GM21529 (cell line): Measurements from ENCODE around the gene MAP4K3.
"Not testable (repeated sequence)": the region's sequence is repeated elsewhere in the genome, so short reads cannot be mapped to it uniquely, and the experiment has no call there.

Experiments
- ATAC-seq: cut with Tn5 transposase; IDR thresholded peaks from one replicate; pipeline ENCODE4 v1.9.1; 2021; ENCODE audit not compliant: unreplicated experiment

Gene MAP4K3

GRCh38 chr2:39375917-39376316 is 61.2 kb downstream of the MAP4K3 start:
- no peak for ATAC-seq

- ATAC-seq = no peak
Observed at GRCh38 chr2:39373181-39373802, 63.8 kb downstream of the MAP4K3 start.

- ATAC-seq = no peak
Observed at GRCh38 chr2:39370101-39370500, 67.0 kb downstream of the MAP4K3 start.

DNA sequence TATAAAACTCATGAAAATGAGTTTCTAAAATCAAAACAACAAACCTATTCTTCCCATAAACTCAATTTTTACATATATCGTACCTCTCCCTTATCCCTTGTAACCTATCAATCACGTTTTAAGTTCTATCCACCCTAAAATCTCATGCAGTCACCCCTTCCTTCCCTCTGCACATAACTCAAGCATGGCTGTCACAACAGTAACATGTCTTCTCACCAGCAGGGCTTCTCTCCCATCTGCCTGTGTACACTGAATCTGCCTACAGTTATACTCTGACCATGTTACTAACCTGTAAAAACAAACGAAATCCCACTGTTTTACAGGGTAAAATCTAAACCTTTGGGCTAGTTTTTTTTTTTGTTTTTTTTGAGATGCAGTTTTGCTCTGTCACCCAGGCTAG is 68.2 kb downstream of the MAP4K3 start:
- ATAC-seq = no peak

DNA sequence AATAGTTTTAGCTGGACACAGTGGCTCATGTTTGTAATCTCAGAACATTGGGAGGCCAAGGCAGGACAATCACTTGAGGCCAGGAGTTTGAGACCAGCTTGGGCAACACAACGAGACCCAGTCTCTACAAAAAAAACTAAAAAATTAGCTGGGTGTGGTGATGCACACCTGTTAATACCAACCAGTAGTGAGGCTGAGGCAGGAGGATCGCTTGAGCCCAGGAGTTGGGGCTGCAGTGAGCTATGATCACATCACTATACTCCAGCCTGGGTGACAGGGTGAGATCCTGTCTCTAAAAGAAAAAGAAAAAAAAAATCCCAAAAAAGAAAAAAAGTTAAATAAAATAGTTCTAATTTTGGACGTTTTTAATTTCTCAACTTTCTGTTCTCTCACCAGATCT is 68.7 kb downstream of the MAP4K3 start:
- no peak for ATAC-seq

- ATAC-seq = no peak
Observed at GRCh38 chr2:39362595-39362994, 74.5 kb downstream of the MAP4K3 start.

DNA sequence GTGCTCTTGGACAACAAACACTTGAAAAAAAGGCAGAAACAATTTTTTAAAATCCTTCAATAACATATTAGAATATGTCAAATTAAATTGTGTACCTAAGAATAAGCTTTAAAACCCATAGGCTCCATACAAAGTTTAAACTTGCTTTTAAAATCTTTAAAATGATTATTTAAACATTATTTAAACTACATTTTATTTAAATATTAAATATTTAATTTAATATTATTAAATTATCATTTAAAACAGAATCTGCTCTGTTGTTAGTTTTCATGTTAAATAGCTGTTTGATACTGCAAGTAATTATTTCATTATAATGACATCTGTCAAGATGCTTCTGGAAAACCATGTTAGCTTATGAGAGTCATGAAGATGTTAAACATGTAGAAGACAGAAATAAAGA is 75.6 kb downstream of the MAP4K3 start:
- no peak for ATAC-seq

- ATAC-seq = not testable (repeated sequence)
Observed at GRCh38 chr2:39360342-39360741, 76.7 kb downstream of the MAP4K3 start.

DNA sequence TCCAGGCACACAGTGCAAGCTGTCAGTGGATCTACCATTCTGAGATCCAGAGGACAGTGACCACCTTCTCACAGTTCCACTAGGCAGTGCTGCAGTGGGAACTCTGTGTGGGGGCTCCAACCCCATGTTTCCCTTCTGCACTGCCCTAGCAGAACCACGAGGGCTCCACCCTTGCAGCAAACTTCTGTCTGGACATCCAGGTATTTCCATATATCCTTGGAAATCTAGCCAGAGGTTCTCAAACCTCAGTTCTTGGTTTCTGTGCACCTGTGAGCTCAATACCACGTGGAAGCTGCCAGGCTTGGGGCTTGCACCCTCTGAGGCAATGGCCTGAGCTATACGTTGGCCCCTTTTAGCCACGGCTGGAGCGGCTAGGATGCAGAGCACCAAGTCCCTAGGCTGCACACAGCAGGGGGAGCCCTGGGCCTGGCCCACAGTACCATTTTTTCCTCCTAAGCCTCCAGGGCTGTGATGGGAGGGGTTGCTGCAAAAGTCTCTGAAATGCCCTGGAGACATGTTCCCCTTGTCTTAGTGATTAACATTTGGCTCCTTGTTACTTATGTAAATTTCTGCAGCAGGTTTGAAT is 77.5 kb downstream of the MAP4K3 start:
- ATAC-seq = no peak

DNA sequence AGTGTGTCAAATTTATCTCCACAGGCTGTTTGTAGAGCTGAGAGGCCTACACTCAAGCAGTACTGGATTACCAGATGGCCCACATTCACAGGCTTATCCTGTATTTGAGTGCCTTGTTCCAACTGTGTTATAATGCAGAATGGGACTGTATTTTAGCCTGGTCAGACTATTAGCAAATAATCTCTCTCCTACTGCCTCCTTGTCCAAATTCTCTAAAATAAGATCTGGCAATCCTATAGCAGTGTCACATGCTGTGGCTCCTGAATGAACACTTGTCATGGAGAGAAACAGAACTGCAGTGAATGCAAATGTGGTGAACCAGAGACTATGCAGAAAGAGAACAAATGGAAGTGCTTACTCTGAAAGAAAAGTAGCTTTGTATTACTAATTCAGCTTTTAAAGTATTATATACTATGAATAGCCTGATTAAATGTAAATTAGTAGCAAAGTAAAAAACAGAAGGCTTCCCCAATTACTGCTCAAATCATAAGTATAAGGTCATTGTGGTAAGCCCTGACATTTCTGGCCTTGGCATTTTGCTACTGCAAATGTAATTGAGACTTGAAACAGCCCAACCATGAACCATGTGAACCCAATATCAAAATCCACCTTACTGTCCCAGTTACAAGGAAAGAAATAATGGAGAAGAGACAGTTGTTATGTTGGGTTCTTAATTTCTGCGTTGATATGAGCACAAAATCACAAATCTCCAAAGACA is 80.0 kb downstream of the MAP4K3 start:
- no peak for ATAC-seq

- no peak for ATAC-seq
Observed at GRCh38 chr2:39350658-39351057, 86.4 kb downstream of the MAP4K3 start.

DNA sequence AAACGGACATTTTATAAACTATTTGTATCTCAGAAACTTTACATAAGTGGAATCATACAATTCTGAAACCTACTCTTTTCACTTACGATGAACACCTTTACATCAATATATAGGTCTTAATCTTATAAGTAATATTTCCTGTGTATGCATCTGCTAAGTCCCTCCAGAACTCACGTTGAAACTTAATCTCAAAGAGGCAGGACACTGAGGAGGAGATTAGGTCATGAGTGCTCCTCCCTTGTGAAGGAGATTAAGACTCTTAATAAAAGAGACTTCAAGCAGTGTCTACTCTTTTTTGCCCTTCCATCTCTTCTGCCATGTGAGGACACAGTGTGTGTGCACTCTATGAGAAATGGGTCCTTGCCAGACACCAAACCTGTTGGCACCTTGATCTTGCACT is 98.6 kb downstream of the MAP4K3 start:
- ATAC-seq = no peak

DNA sequence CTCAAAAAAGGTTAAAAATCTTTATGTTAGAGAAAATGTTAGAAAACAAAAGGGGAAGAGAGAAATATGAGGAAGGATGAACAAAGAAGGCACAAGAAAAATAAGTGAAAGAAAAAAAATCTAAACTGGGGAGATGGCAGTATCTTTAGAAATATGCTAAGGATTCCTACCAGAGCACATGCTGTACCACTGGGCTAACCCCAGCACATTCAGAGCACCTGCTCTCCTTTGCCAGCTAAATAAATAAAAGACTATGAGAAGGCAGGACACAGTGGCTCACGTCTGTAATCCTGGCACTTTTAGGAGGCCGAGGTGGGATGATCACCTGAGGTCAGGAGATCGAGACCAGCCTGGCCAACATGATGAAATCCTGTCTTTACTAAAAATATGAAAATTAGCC is 101.2 kb downstream of the MAP4K3 start:
- ATAC-seq = no peak

- no peak for ATAC-seq
Observed at GRCh38 chr2:39334978-39335377, 102.1 kb downstream of the MAP4K3 start.

GRCh38 chr2:39334529-39334928 is 102.6 kb downstream of the MAP4K3 start:
- ATAC-seq = no peak

GRCh38 chr2:39326644-39327043 is 110.4 kb downstream of the MAP4K3 start:
- ATAC-seq = no peak

- no peak for ATAC-seq
Observed at GRCh38 chr2:39325966-39326365, 111.1 kb downstream of the MAP4K3 start.

DNA sequence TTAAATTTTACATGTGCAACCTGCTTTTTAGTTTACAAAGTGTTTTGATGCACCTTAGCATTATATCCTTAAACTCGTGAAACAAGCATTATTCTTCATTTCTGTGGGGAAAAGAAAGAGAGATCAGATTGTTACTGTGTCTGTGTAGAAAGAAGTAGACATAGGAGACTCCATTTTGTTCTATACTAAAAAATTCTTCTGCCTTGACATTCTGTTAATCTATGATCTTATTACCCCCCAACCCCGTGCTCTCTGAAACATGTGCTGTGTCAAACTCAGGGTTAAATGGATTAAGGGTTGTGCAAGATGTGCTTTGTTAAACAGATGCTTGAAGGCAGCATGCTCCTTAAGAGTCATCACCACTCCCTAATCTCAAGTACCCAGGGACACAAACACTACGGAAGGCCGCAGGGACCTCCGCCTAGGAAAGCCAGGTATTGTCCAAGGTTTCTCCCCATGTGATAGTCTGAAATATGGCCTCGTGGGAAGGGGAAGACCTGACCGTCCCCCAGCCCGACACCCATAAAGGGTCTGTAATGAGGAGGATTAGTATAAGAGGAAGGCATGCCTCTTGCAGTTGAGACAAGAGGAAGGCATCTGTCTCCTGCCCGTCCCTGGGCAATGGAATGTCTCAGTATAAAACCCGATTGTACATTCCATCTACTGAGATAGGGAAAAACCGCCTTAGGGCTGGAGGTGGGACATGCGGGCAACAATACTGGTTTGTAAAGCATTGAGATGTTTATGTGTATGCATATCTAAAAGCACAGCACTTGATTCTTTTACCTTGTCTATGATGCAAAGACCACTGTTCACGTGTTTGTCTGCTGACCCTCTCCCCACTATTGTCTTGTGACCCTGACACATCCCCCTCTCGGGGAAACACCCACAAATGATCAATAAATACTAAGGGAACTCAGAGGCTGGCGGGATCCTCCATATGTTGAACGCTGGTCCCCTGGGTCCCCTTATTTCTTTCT is 115.7 kb downstream of the MAP4K3 start:
- ATAC-seq = not testable (repeated sequence)

DNA sequence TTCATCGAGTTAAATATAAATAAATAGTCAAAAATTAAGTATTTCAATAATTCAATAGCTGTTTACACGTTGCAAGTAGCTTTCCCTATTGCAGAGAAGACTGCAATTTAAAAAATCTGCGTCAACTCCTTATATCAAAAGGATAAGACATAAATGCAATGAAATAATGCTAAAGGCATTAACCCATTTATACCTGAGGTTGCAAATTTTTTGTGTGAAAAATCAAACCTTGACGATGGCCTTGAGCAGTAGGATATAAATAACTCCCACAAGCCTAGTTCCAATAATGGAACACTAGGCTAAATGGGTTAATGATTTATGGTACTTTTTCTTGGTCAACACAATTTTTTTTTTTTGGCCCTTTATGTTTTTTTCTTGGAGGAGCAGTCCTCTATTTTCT is 116.9 kb downstream of the MAP4K3 start:
- no peak for ATAC-seq

- ATAC-seq = no peak
Observed at GRCh38 chr2:39313575-39313974, 123.5 kb downstream of the MAP4K3 start.

GRCh38 chr2:39311469-39311868 is 125.6 kb downstream of the MAP4K3 start:
- no peak for ATAC-seq
